Neural progenitor cell (in vitro differentiated cells): ENCODE data around the gene PEPD.

ENCODE experiments used
- CTCF ChIP-seq: fragments of 200-600 bp; sonication (generic); IDR thresholded peaks from 2 replicates; pipeline ENCODE4 v1.5.1; 2017; ENCODE audit warnings: antibody characterized with exemption, mild to moderate bottlenecking
- EZH2 ChIP-seq: fragments of 200-600 bp; sonication (generic); IDR thresholded peaks from 2 replicates; pipeline ENCODE4 v1.6.1; 2017; ENCODE audit warnings: antibody characterized with exemption, mild to moderate bottlenecking, moderate library complexity
- EZH2phosphoT487 ChIP-seq: fragments of 200-600 bp; sonication (generic); IDR thresholded peaks from 2 replicates; pipeline ENCODE4 v1.6.1; 2017; ENCODE audit warnings: antibody characterized with exemption

GRCh38 chr19:33508431-33508830 lies 13.2 kb downstream of the PEPD start:
- TF ChIP-seq CTCF (no peak), EZH2 (no peak), EZH2phosphoT487 (no peak)
